B cell (primary cell): ENCODE data around the gene DPH3.

Source experiments
- EZH2 ChIP-seq: IDR thresholded peaks from 2 replicates; pipeline ENCODE4 v1.6.1; 2012; ENCODE audit warnings: borderline replicate concordance, low read depth, mild to moderate bottlenecking, moderate library complexity, low read length; ENCODE audit not compliant: insufficient read depth, poor library complexity, severe bottlenecking
- TF ChIP-seq, protein P1 (sequence below): fragments of 200-600 bp; IDR thresholded peaks from one replicate; pipeline ENCODE4 v1.8.0; 2022; ENCODE audit warnings: antibody characterized with exemption, mild to moderate bottlenecking

DNA sequence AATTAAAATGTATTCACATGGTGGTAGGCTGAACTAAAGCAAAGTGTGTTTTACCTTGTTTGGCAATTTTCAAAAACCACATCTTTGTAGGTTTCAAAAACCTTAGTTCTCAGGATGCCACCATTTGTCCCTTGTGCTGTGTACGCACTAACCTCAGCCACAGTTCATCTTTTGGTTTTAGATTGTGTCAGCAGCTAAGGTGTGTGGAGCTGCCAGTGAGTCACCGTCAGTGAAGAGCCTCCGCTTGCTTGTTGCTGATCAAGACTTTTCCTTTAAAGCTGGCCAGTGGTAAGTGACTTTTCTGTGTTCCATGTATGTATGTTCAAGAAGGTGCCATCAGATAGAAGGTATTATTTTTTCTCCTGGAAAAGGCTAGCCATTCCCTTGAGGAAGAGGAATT lies 21.4 kb upstream of the DPH3 start:
- TF ChIP-seq, protein P1, sequence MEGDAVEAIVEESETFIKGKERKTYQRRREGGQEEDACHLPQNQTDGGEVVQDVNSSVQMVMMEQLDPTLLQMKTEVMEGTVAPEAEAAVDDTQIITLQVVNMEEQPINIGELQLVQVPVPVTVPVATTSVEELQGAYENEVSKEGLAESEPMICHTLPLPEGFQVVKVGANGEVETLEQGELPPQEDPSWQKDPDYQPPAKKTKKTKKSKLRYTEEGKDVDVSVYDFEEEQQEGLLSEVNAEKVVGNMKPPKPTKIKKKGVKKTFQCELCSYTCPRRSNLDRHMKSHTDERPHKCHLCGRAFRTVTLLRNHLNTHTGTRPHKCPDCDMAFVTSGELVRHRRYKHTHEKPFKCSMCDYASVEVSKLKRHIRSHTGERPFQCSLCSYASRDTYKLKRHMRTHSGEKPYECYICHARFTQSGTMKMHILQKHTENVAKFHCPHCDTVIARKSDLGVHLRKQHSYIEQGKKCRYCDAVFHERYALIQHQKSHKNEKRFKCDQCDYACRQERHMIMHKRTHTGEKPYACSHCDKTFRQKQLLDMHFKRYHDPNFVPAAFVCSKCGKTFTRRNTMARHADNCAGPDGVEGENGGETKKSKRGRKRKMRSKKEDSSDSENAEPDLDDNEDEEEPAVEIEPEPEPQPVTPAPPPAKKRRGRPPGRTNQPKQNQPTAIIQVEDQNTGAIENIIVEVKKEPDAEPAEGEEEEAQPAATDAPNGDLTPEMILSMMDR = no peak
- no peak for TF ChIP-seq EZH2
